Vagina (tissue), 2 donors: ENCODE measurements around the gene TRPC1.

ENCODE experiments used
- CTCF ChIP-seq, 3 experiments: fragments of 450-650 bp in 2 of 3; fragments of 200-600 bp in 1 of 3; sonication (generic) in 1 of 3; IDR thresholded peaks; one replicate each; pipeline ENCODE4 v1.5.1; 2017 to 2019; ENCODE audit warnings: antibody characterized with exemption in 3 of 3, mild to moderate bottlenecking in 2 of 3, moderate library complexity in 2 of 3
- POLR2A ChIP-seq, 2 donors: fragments of 450-650 bp; IDR thresholded peaks; one replicate each; pipeline ENCODE4 v1.6.1; 2017; ENCODE audit warnings: antibody characterized with exemption in 2 of 2, mild to moderate bottlenecking in 2 of 2, moderate library complexity in 2 of 2
- POLR2AphosphoS5 ChIP-seq, 2 donors: sonication (generic); formaldehyde crosslinking; IDR thresholded peaks; one replicate each; pipeline ENCODE4 v1.9.0; 2017; ENCODE audit warnings: antibody characterized with exemption in 2 of 2, mild to moderate bottlenecking in 2 of 2, low read depth in 1 of 2; ENCODE audit not compliant: insufficient read depth in 1 of 2

GRCh38 chr3:142794508-142794907 is 70.7 kb downstream of the TRPC1 start:
- TF ChIP-seq CTCF (IDR thresholded peaks at IDR 0.05) (no peak), POLR2A (IDR thresholded peaks at IDR 0.05) (no peak), POLR2AphosphoS5 (IDR thresholded peaks at IDR 0.05; ENCODE audit: insufficient read depth in 1 of 2, low read depth in 1 of 2) (no peak)
